Esophagus squamous epithelium (tissue), 4 donors: ENCODE results near the gene TATDN2.

ENCODE experiments used
- CTCF ChIP-seq, 6 experiments: fragments of 450-650 bp in 4 of 6; fragments of 200-600 bp in 2 of 6; sonication (generic) in 2 of 6; IDR thresholded peaks; one replicate each; pipeline ENCODE4 v1.5.1; 2016 to 2019; ENCODE audit warnings: antibody characterized with exemption in 6 of 6, mild to moderate bottlenecking in 4 of 6, moderate library complexity in 4 of 6
- POLR2A ChIP-seq, 4 donors: fragments of 450-650 bp; IDR thresholded peaks; one replicate each; pipeline ENCODE4 v1.6.1; 2017; ENCODE audit warnings: antibody characterized with exemption in 4 of 4, mild to moderate bottlenecking in 4 of 4, moderate library complexity in 3 of 4

GRCh38 chr3:10259036-10259435 lies 10.8 kb downstream of the TATDN2 start:
- TF ChIP-seq CTCF (IDR thresholded peaks at IDR 0.05) (no peak), POLR2A (IDR thresholded peaks at IDR 0.05) (no peak)
